Measurements from ENCODE around the gene LSP1. TPM values are rescaled to one million over a fixed set of nuclear protein-coding genes. Genes with fewer than 3 reads are reported as not detected.
A peak's percentile ranks its signal among the peaks of the same experiment; 100 is the strongest.

The LSP1 gene
- polyA plus RNA-seq, 1 donor from 2014 or later: not detected

GRCh38 chr11:1837171-1838076, 15.5 kb upstream of the LSP1 start:
- TF ChIP-seq SMC3 (conservative IDR thresholded peaks at IDR 0.05; ENCODE audit: poor library complexity) (peak; percentile 82), MXI1 (conservative IDR thresholded peaks at IDR 0.05; ENCODE audit: poor library complexity, severe bottlenecking) (no peak), REST (IDR thresholded peaks at IDR 0.05; ENCODE audit: borderline replicate concordance) (no peak), CTCF (IDR thresholded peaks at IDR 0.05; ENCODE audit: poor library complexity, severe bottlenecking) (peak; percentile 78), TAF1 (IDR thresholded peaks at IDR 0.05; ENCODE audit: low read depth) (no peak), EZH2 (IDR thresholded peaks at IDR 0.05; ENCODE audit: borderline replicate concordance, insufficient read depth, low read length, poor library complexity, severe bottlenecking) (no peak), POLR2AphosphoS5 (IDR thresholded peaks at IDR 0.05) (no peak), EP300 (conservative IDR thresholded peaks at IDR 0.05; ENCODE audit: poor library complexity, severe bottlenecking) (no peak), RAD21 (conservative IDR thresholded peaks at IDR 0.05) (peak; percentile 77)
- no peak overlapping the region for H3K9ac ChIP-seq (ENCODE audit: low read length)
- H3K27me3 ChIP-seq (ENCODE audit: insufficient read depth, low read depth, low read length): no peaks in the 10 kb centered on the region
- no peak overlapping the region for H3K27ac ChIP-seq (ENCODE audit: low read length)
- H3K36me3 ChIP-seq (ENCODE audit: insufficient read depth, low read length): no peaks in the 10 kb centered on the region
- H4K20me1 ChIP-seq (ENCODE audit: insufficient read depth): no peaks in the 10 kb centered on the region
- H3K4me2 ChIP-seq (ENCODE audit: low read length): no peak overlapping the region
- no peaks in the 10 kb centered on the region for H3K9me3 ChIP-seq (ENCODE audit: low read length)
- no peak overlapping the region for H2AFZ ChIP-seq (ENCODE audit: low read depth, low read length)
- H3K79me2 ChIP-seq (replicated peaks; ENCODE audit: insufficient read depth, low read length): no peaks in the 10 kb centered on the region
- H3K9me2 ChIP-seq (ENCODE audit: insufficient read depth, low read length): no peaks in the 10 kb centered on the region
- no peaks in the 10 kb centered on the region for H3F3A ChIP-seq (ENCODE audit: insufficient read depth, low read length, poor library complexity, severe bottlenecking)
- no peak overlapping the region for H3K4me3 ChIP-seq (ENCODE audit: low read length)

- no peaks in the 10 kb centered on the region for H4K20me1 ChIP-seq (ENCODE audit: insufficient read depth)
- no peak overlapping the region for H3K4me2 ChIP-seq (ENCODE audit: low read length)
- H2AFZ ChIP-seq (ENCODE audit: low read depth, low read length): no peak overlapping the region
- H3K27me3 ChIP-seq (ENCODE audit: insufficient read depth, low read depth, low read length): no peaks in the 10 kb centered on the region
- no peaks in the 10 kb centered on the region for H3K36me3 ChIP-seq (ENCODE audit: insufficient read depth, low read length)
- H3K9ac ChIP-seq (ENCODE audit: low read length): no peak overlapping the region
- H3F3A ChIP-seq (ENCODE audit: insufficient read depth, low read length, poor library complexity, severe bottlenecking): no peaks in the 10 kb centered on the region
- H3K79me2 ChIP-seq (replicated peaks; ENCODE audit: insufficient read depth, low read length): no peaks in the 10 kb centered on the region
- H3K9me2 ChIP-seq (ENCODE audit: insufficient read depth, low read length): no peaks in the 10 kb centered on the region
- no peak overlapping the region for H3K27ac ChIP-seq (ENCODE audit: low read length)
- no peak overlapping the region for H3K4me3 ChIP-seq (ENCODE audit: low read length)
- no peaks in the 10 kb centered on the region for H3K9me3 ChIP-seq (ENCODE audit: low read length)
- no peak for TF ChIP-seq SMC3 (conservative IDR thresholded peaks at IDR 0.05; ENCODE audit: poor library complexity)
- TF ChIP-seq REST (IDR thresholded peaks at IDR 0.05; ENCODE audit: borderline replicate concordance): no peak
- no peak for TF ChIP-seq EP300 (conservative IDR thresholded peaks at IDR 0.05; ENCODE audit: poor library complexity, severe bottlenecking)
- no peak for TF ChIP-seq CTCF (IDR thresholded peaks at IDR 0.05; ENCODE audit: poor library complexity, severe bottlenecking)
- no peak for TF ChIP-seq EZH2 (IDR thresholded peaks at IDR 0.05; ENCODE audit: borderline replicate concordance, insufficient read depth, low read length, poor library complexity, severe bottlenecking)
- TF ChIP-seq RAD21 (conservative IDR thresholded peaks at IDR 0.05): no peak
- no peak for TF ChIP-seq POLR2AphosphoS5 (IDR thresholded peaks at IDR 0.05)
- TF ChIP-seq MXI1 (conservative IDR thresholded peaks at IDR 0.05; ENCODE audit: poor library complexity, severe bottlenecking): no peak
Observed at GRCh38 chr11:1838077-1838425, 14.8 kb upstream of the LSP1 start.

Data from neural cell (in vitro differentiated cells).